ENCODE data around the gene ADIPOR2. TPM values are rescaled to one million over a fixed set of nuclear protein-coding genes. Genes with fewer than 3 reads are reported as not detected.
A peak's percentile ranks its signal among the peaks of the same experiment; 100 is the strongest.

ADIPOR2 gene
- total RNA-seq, 1 experiment from 2014 or later, result 45.3 TPM

- H3K4me1 Mint-ChIP-seq, result peaks cover 32 to 34% of the 10 kb centered on the region in 2 experiments
- H3K79me2 ChIP-seq (ENCODE audit: insufficient read depth, low read length), result no peaks in the 10 kb centered on the region
- peak overlapping the region; percentile 20 for H3K4me2 ChIP-seq (ENCODE audit: insufficient read depth, insufficient read length, low read length)
- WGBS (ENCODE audit: extremely low coverage, insufficient read length, low lambda C conversion rate), result no CpG with 5 or more reads among the region's 45 CpGs
- H3K14ac ChIP-seq (ENCODE audit: insufficient read depth, low read length), result no peak overlapping the region
- H3K9me3 ChIP-seq (ENCODE audit: control insufficient read depth, low read depth, low read length), result no peaks in the 10 kb centered on the region
- peak; percentile 90 for DNase-seq
- H3K18ac ChIP-seq (ENCODE audit: insufficient read length, low read depth, low read length), result no peak overlapping the region
- no peak overlapping the region for H3K27ac Mint-ChIP-seq
- no peak overlapping the region for H3K56ac ChIP-seq (ENCODE audit: insufficient read length, low read depth, low read length)
- no peak overlapping the region for H4K5ac ChIP-seq (ENCODE audit: insufficient read length, low read depth, low read length)
- no peaks in the 10 kb centered on the region for H3K27me3 ChIP-seq (ENCODE audit: insufficient read depth, low read length)
- H3K27ac ChIP-seq (ENCODE audit: insufficient read length, low read depth, low read length), result no peak overlapping the region
- peaks cover 4% of the 10 kb centered on the region for H3K23me2 ChIP-seq (ENCODE audit: insufficient read length, low read depth, low read length, poor library complexity, severe bottlenecking)
- H2BK15ac ChIP-seq (ENCODE audit: low read depth, low read length), result no peak overlapping the region
- no peaks in the 10 kb centered on the region for H3K36me3 Mint-ChIP-seq (ENCODE audit: insufficient read depth in 1 of 3, low read depth in 3 of 3)
- no peak overlapping the region for H4K91ac ChIP-seq (ENCODE audit: insufficient read length, low read depth, low read length)
- peaks cover 7% of the 10 kb centered on the region for H3K27me3 Mint-ChIP-seq (ENCODE audit: low read depth)
- H3T11ph ChIP-seq (ENCODE audit: low read length), result no peak overlapping the region
- H4K8ac ChIP-seq (replicated peaks; ENCODE audit: insufficient read length, low read depth, low read length), result no peak overlapping the region
- H2BK120ac ChIP-seq (ENCODE audit: low read depth, low read length, poor library complexity, severe bottlenecking), result no peak overlapping the region
- H2AFZ ChIP-seq (ENCODE audit: low read length), result no peak overlapping the region
- H3K4me1 ChIP-seq (ENCODE audit: insufficient read depth, low read length), result no peaks in the 10 kb centered on the region; the same call in 1 of the 2 replicates
- peak; percentile 99 for TF ChIP-seq CTCF (conservative IDR thresholded peaks at IDR 0.05)
- H3K9me3 Mint-ChIP-seq, result no peaks in the 10 kb centered on the region
- H4K20me1 ChIP-seq (ENCODE audit: control insufficient read depth, insufficient read depth, insufficient read length), result no peaks in the 10 kb centered on the region
- no peak overlapping the region for H2AK5ac ChIP-seq (ENCODE audit: insufficient read length, low read length)
- H3K23ac ChIP-seq (ENCODE audit: insufficient read length, low read depth, low read length), result no peak overlapping the region
- H3K4ac ChIP-seq (ENCODE audit: low read depth, low read length), result no peak overlapping the region
- H2BK20ac ChIP-seq (ENCODE audit: low read depth, low read length, poor library complexity, severe bottlenecking), result no peak overlapping the region
- H2BK5ac ChIP-seq (ENCODE audit: insufficient read length, low read length), result no peak overlapping the region
- H3K9ac ChIP-seq (ENCODE audit: extremely low read depth, insufficient read length, low read length), result no peak overlapping the region
- no peak overlapping the region for H2BK12ac ChIP-seq (ENCODE audit: insufficient read length, low read depth, low read length)
- no peaks in the 10 kb centered on the region for H3K79me1 ChIP-seq (ENCODE audit: insufficient read depth, low read depth, low read length, poor library complexity, severe bottlenecking)
- peak overlapping the region; percentile 36 to 62; a peak in 4 of 5 replicates for H3K4me3 Mint-ChIP-seq
These were observed 105.1 kb downstream of the ADIPOR2 start for GRCh38 chr12:1795785-1796514.
